Measurements from ENCODE around the gene ENTPD8. TPM values are rescaled to one million over a fixed set of nuclear protein-coding genes. Genes with fewer than 3 reads are reported as not detected.
"Not testable (repeated sequence)": the region's sequence is repeated elsewhere in the genome, so short reads cannot be mapped to it uniquely, and the experiment has no call there.

Gene ENTPD8
- total RNA-seq, 2 experiments from 2014 or later = not detected

GRCh38 chr9:137452006-137452760, 11.0 kb upstream of the ENTPD8 start:
- Histone ChIP-seq H2AFZ (ENCODE audit: low read length) (no peak overlapping the region), H3K9me2 (ENCODE audit: insufficient read depth, low read length) (no peaks in the 10 kb centered on the region), H3K4me3 (ENCODE audit: low read depth, low read length, poor library complexity, severe bottlenecking) (no peak overlapping the region), H3K4me1 (ENCODE audit: insufficient read depth, low read length, poor library complexity, severe bottlenecking) (peaks cover 25% of the 10 kb centered on the region), H3K79me2 (ENCODE audit: insufficient read depth, low read depth, low read length) (no peaks in the 10 kb centered on the region), H3K4me2 (ENCODE audit: low read length) (no peak overlapping the region), H4K20me1 (ENCODE audit: insufficient read depth, low read length) (no peaks in the 10 kb centered on the region), H3K9me3 (ENCODE audit: low read length) (no peaks in the 10 kb centered on the region), H3K27ac (ENCODE audit: low read depth, low read length, poor library complexity, severe bottlenecking) (no peak overlapping the region), H3K36me3 (ENCODE audit: insufficient read depth, low read length) (peaks cover 17% of the 10 kb centered on the region; the same call in 1 of the 2 replicates)
- ChIA-PET CTCF (ENCODE audit: unreplicated experiment) (no interaction called here), POLR2A (no interaction called here)
- no TSS peak for BruUV-seq (replicated peaks)
- TF ChIP-seq EZH2phosphoT487 (IDR thresholded peaks at IDR 0.05; ENCODE audit: borderline replicate concordance, low read depth, low read length) = no peak
- intact Hi-C loops (cut with micrococcal nuclease; ENCODE audit: unreplicated experiment) = no loop called here
- no peak for DNase-seq (ENCODE audit: low spot score)

DNA sequence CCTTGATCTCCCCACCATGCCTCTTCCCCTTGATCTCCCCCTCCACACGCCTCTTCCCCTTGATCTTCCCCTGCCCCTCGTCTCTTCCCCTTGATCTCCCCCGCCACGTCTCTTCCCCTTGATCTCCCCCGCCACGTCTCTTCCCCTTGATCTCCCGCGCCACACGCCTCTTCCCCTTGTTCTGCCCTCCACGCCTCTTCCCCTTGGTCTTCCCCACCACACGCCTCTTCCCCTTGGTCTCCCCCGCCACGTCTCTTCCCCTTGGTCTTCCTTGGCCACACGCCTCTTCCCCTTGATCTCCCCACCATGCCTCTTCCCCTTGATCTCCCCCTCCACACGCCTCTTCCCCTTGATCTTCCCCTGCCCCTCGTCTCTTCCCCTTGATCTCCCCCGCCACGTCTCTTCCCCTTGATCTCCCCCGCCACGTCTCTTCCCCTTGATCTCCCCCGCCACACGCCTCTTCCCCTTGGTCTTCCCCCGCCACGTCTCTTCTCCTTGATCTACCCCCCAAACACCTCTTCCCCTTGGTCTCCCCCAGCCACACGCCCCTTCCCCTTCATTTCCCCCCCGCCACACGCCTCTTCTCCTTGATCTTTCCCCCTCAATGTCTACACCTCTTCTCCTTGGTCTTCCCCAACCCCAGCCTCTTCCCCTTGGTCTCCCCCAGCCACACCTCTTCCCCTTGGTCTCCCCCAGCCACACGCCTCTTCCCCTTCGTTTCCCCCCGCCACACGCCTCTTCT, 10.3 kb upstream of the ENTPD8 start:
- H3K4me3 ChIP-seq (ENCODE audit: low read depth, low read length, poor library complexity, severe bottlenecking); H3K9me3 ChIP-seq (ENCODE audit: low read length); H3K9me2 ChIP-seq (ENCODE audit: insufficient read depth, low read length); BruUV-seq (replicated peaks); H2AFZ ChIP-seq (ENCODE audit: low read length); H3K79me2 ChIP-seq (ENCODE audit: insufficient read depth, low read depth, low read length); POLR2A ChIA-PET; CTCF ChIA-PET (ENCODE audit: unreplicated experiment); intact Hi-C loops (cut with micrococcal nuclease; ENCODE audit: unreplicated experiment); H4K20me1 ChIP-seq (ENCODE audit: insufficient read depth, low read length); H3K27ac ChIP-seq (ENCODE audit: low read depth, low read length, poor library complexity, severe bottlenecking); H3K4me2 ChIP-seq (ENCODE audit: low read length); DNase-seq (ENCODE audit: low spot score): not testable (repeated sequence)
- Histone ChIP-seq H3K4me1 (ENCODE audit: insufficient read depth, low read length, poor library complexity, severe bottlenecking) (peaks cover 25% of the 10 kb centered on the region), H3K36me3 (ENCODE audit: insufficient read depth, low read length) (peaks cover 17% of the 10 kb centered on the region; the same call in 1 of the 2 replicates)

DNA sequence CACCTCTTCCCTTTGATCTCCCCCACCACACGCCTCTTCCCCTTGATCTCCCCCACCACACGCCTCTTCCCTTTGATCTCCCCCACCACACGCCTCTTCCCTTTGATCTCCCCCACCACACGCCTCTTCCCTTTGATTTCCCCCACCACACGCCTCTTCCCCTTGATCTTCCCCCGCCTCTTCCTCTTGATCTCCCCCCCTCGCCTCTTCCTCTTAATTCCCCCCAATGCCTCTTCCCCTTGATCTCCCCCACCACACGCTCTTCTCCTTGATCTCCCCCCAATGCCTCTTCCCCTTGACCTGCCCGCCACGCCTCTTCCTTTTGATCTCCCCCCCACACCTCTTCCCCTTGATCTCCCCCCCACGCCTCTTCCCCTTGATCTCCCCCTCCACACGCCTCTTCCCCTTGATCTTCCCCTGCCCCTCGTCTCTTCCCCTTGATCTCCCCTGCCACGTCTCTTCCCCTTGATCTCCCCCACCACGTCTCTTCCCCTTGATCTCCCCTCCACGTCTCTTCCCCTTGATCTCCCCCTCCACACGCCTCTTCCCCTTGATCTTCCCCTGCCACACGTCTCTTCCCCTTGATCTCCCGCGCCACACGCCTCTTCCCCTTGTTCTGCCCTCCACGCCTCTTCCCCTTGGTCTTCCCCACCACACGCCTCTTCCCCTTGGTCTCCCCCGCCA, 9.5 kb upstream of the ENTPD8 start:
- CTCF ChIA-PET (ENCODE audit: unreplicated experiment); H4K20me1 ChIP-seq (ENCODE audit: insufficient read depth, low read length); POLR2A ChIA-PET: not testable (repeated sequence)

More for the DNA sequence above, 9.5 kb upstream of the ENTPD8 start:
- H2AFZ ChIP-seq (ENCODE audit: low read length); BruUV-seq (replicated peaks); H3K9me3 ChIP-seq (ENCODE audit: low read length); H3K4me2 ChIP-seq (ENCODE audit: low read length); H3K27ac ChIP-seq (ENCODE audit: low read depth, low read length, poor library complexity, severe bottlenecking); H3K9me2 ChIP-seq (ENCODE audit: insufficient read depth, low read length); H3K4me3 ChIP-seq (ENCODE audit: low read depth, low read length, poor library complexity, severe bottlenecking); H3K79me2 ChIP-seq (ENCODE audit: insufficient read depth, low read depth, low read length); intact Hi-C loops (cut with micrococcal nuclease; ENCODE audit: unreplicated experiment): not testable (repeated sequence)
- Histone ChIP-seq H3K36me3 (ENCODE audit: insufficient read depth, low read length) (peaks cover 17% of the 10 kb centered on the region; the same call in 1 of the 2 replicates), H3K4me1 (ENCODE audit: insufficient read depth, low read length, poor library complexity, severe bottlenecking) (peaks cover 25% of the 10 kb centered on the region)
- DNase-seq (ENCODE audit: low spot score) = peak; percentile 35
